HG03066 (cell line): ENCODE results near the gene CEP112.

ENCODE experiments used
- ATAC-seq: cut with Tn5 transposase; IDR thresholded peaks from one replicate; pipeline ENCODE4 v1.9.1; 2021; ENCODE audit warnings: low read depth; ENCODE audit not compliant: unreplicated experiment

Gene CEP112

DNA sequence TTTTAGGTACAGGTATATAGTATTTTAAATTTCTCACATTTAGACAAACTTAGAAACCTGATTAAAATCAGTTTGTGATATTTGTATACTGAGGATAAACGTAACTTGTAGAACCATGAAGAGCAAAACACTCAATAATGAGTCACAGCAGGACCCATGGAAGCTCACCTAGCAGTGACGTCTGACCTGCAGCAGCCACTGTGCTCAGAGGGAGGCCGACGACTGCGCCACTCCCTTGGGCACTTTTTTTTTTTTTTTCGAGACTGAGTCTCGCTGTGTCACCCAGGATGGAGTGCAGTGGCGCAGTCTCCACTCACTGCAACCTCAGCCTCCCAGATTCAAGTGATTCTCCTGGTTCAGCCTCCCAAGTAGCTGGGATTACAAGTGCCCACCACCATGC is 524.3 kb downstream of the CEP112 start:
- no peak for ATAC-seq

DNA sequence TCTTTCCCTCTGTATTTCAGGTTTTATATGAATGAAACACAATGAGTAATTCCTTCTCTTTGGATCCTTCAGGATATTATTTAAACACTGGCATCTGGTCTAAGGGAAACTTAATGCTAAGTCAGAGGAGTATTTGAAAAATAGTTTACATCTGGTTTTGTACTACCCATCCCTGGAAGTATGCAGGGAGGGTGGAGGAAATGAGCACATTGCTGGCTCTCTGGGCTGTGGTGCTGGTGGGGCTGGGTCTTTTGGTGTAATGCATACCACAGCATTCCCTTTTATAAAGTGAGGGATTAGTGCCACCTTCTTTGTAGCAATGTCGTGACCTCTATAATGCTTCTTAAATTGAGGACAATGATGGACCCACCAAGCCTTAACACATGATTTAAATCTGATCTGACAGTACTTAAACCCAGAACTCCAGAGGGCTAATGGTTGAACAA is 525.0 kb downstream of the CEP112 start:
- no peak for ATAC-seq

DNA sequence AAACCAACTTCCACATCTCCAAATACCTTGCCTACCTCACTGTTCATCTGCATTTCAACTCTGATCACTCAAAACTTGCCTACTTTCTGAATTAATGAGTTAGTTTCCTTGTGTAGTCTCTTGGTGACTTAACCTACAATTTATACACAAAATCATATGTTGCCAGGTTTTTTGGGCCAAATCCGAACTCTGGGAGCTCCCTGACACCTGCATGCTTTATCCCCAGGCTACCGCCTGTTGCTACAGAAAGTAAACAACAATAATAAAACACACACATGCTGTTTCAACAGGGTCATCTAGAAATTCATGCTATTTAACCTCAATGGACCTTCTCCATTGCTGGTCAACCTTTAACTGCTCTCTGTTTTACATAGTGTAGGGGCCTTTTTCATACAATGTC is 526.0 kb downstream of the CEP112 start:
- no peak for ATAC-seq

DNA sequence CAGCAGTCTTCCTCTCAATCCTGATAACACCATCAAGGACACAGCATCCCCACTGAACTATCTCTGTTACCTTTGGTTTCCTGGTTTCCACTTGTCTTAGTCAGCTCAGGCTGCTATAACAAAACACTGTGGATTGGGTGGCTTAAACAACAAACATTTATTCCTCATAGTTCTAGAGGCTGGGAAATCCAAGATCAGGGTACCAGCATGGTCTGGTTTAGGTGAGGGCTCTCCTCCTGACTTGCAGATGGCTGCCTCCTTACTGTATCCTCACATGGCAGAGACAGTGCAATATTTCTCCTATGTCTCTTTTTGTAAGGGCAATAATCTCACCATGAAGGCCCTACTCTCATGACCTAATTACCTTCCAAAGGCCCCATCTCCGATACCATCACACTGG is 527.2 kb downstream of the CEP112 start:
- ATAC-seq = no peak

DNA sequence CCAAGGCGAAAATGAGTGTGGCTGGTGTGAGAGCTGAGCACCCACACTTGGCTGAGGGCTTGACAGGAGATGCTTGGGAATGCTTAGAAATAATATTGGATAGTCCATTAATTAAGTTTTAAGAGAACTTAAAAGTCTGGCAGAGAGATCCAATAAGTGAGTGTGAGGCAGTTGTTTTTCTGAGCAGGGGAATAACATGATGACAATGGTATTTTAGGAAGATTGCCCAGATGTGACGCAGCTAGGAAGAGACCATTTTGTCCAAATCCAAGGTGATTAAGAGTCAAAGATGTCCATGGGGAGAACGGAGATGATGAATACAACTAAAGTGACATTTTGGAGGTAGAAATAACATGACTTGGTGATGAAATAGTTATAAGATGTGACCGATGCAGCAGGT is 527.7 kb downstream of the CEP112 start:
- ATAC-seq = no peak

DNA sequence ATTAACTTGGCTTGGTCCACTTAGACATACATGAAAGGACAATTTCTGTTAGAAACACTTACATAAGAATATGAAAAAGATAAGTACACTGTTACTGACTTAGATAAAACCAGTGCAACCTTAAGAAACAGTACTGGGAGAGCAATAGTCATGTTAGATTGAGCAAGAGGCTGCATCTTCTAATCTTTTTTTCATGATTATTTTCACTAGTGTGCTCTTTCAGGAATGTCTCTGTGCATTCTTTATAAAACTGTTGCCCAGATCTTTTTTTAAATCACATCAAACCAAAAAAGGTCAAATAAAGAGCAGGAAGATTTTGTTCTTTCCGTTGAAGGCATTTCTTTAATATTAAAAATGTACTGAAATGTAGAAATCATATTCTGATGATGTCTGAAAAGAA is 529.7 kb downstream of the CEP112 start:
- ATAC-seq = no peak

DNA sequence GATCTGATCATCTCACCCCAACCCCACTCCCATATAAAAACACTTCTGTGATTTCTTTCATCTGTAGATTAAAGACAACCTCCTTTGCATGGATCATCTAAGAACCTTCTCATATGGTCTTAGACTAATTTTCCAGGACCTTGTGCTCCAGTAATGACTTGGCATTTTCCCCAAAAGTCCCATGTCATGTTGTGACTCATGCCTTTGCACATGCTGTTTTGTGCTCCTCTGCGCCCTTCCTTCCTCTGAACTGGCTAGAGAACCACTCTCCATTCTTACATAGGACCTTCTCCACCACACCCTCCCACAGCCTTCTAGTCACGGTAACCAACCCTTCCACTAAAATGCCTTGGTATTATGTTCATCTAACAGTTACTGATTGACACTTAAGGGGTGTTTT is 531.0 kb downstream of the CEP112 start:
- no peak for ATAC-seq

DNA sequence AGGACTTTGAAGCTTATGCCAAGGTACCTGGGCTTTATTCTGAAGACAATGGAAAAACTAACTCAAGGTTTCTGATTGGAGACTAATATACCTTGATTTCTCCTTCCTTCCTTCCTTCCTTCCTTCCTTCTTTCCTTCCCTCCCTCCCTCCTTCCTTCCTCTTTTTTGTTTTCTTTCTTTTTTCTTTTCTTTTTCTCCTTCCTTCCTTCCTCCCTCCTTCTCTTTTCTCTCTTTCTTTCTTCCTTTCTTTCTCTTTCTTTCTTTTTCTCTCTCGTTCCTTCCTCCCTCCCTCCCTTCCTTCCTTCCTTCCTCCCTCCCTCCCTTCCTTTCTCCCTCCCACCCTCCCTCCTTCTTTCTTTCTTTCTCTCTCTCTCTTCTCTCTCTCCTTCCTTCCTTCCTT is 531.9 kb downstream of the CEP112 start:
- no peak for ATAC-seq

DNA sequence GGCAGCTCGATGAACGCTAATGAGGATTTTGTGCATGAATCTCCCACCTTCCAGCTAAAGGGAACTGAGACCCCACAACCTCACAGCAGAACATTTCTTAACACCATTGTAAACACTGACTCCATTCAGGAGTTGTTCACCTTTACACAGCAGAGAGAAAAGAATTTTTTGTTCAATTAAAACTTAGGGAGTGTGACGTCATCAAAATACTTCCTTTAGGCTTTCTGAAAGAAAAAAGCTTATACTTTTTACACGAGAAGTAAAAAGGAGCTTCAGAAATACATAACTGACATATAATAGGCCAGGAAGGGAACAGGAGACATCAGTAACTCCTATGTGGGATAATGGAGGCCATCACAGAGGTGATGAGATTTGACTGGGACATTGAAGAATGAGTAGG is 532.4 kb downstream of the CEP112 start:
- ATAC-seq = no peak

DNA sequence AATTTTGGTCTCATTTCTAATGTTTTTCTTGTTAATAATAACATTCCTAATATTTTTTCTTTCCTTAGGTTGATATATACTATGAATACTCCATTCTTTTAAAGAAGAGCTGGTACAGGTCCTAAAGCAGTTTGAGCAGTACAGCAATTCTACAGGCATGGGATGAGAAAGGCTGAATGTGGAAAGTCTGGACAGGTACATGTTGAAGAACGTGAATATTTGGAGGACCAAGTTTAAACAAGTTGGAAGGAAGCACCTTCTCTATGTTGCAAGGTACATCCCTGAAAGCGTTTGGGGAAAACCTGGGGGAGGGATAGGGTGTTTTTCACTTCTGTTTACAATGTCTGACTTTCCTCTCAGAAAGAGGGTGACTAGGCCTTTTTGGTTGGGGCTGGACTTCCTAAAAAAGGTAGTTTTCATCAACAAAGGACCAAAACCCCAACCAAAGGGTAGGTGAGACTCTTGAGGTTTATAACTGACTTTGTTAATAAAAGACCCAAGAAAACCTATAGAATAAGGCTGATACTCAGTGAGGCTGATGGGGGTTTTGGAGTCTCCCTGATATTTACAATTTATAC is 534.6 kb downstream of the CEP112 start:
- ATAC-seq = no peak

DNA sequence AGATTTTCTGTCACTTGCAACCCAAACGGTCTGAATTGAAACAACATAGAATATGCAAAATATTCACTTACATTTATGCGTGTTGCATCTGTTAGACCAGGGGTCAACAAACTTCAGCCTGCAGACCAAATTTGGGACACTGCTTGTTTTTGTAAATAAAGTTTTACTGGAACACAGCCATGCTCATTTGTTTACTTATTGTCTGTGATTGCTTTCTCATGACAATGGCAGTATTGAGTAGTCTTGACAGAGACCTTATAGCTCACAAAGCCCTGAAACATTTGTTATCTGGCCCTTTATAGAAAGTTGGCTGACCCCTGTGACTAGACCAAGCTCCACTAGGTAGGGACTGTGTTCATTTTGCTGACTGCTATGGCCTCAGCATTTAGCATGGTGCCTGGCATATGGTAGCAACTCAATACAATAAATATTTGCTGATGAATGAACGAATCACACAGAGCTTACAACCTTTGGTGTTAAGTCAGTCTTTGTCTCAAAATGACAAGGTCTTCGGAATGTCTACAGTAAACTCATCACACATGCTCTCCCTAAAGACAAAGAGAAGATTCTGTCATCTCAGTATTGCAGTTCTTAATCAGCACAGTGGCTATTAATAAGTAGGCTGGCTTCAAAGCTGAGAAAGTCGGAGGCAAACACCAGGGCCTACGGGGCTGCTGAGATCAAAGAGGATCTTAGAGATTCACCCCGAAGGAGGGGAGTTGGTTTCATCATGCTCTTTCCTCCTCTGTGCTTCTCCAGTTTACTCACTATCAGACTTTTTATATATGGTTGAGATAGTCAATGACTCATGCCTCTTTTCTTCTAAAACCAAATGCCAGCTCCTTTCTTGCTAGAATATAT is 535.3 kb downstream of the CEP112 start:
- ATAC-seq = no peak

DNA sequence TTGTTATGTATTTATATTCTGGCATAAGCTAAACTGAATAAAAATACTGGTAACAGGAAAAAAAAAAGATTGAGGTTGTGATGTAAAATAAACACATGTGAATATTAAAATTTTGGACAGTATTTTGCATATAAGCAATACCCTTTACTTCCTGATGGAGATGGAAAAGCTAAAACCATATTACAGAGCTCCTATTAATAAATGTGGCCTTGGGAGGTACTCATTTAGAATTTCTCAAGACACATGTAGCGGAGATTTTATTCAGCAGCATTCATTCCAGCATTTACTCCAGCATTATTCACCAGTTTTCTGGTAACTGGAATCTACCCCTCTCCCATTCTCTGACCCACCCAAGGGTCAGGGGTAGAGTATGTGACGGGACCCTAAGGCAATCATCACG is 536.2 kb downstream of the CEP112 start:
- ATAC-seq = no peak

DNA sequence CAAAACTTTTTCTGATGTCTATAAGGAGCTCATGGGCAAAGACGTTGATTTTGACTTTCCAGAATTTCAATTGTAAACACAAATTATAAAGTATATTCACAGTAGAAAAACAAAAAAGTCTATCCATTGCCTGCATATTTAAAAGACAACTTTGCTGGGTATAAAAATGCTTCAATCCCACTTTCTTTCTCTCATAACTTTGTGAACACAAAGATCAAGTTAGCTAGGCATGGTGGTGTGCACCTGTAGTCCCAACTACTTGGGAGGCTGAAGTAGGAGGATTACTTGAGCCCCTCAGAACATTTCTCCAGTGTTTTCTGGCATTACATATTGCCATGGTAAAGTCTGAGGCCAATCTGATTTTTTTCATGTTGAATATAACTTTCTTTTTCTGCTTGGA is 547.4 kb downstream of the CEP112 start:
- no peak for ATAC-seq

DNA sequence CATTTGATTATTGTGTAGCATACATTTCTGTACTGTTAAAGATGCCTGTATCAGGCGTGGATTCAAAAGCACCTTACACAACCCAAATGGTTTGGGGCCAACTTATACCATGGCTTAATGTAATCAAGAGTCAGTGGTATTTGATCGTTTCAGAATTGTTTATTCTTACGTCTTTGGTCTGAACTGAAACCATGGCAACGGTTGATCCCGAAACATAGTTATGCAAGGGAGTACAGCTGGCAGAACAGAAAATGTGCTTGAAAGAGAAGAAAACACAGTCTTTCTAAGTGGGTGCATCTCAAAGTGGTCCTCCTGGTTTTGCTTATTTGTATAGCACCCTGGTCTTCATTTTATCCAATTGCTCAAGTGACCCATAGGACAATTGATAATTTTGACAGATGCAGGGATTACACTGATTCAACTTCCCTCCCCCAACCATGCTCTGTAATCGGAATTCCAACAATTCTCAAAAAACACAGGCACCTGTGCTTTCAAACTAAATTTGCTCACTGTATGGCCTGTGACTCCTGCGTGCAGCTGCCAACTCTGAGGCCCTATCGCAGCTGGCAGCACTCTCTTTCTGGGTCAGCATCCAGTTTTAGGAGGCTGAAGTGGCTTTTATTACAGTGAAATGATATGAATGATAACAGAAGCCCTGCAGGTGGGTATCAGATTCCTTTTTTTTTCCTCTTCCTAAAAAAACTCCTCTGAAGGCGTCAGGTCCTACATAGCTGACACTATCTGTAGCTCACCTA is 553.5 kb downstream of the CEP112 start:
- no peak for ATAC-seq

DNA sequence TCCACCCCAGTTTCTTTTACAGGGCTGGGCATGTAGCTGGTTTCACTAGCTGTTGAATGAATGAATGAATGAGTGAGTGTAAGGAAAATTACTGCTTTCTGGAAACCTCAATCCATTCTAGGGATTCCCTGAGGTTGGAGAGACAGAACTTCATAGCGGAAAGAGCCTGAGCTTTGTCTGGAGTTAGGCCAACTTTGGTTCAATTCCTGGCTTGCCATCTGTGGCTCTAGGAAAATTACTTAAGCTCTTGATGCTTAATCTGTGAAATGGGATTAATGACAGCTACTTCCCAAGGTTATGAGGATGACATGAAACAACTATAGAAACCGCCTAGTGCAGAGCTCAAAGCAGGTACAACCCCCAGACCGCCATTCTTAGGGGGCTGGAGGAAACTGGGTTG is 554.1 kb downstream of the CEP112 start:
- no peak for ATAC-seq

DNA sequence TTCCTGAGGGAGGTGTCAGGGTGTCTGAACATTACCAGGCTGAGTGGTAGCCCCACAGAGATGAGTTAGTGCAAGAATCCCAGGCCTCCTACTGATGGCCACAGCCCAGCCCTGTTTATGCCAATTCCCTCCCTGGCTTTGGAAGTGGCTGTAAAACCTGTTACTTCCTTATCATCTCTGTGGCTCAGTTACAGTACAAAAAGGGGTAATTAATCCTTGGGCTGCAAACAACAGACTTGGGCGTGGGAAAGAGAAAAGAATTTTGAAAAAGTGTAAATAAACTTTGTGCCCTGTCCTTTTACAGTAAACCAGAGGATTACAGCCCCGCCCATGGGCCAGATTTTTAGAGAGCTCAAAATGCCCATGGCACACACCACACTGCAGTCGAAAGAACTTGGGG is 557.4 kb downstream of the CEP112 start:
- no peak for ATAC-seq

DNA sequence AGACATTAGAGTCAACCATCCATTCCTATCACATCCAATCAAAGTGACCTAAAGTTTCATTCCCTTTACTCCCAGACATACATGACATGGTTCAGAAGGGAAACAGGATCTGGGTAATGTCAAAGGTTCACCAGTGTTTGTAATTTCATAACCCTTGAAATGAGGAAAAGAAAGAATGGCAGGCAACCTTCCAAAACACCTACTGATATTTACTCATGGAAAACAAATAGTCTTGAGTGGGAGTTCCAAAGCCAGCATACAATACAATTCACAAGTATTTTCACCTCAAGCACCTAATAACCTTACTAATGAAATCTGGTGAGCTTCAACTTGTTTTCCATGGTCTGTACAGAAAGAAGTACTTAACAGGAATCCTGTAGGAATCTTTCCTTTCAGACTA is 557.9 kb downstream of the CEP112 start:
- no peak for ATAC-seq

DNA sequence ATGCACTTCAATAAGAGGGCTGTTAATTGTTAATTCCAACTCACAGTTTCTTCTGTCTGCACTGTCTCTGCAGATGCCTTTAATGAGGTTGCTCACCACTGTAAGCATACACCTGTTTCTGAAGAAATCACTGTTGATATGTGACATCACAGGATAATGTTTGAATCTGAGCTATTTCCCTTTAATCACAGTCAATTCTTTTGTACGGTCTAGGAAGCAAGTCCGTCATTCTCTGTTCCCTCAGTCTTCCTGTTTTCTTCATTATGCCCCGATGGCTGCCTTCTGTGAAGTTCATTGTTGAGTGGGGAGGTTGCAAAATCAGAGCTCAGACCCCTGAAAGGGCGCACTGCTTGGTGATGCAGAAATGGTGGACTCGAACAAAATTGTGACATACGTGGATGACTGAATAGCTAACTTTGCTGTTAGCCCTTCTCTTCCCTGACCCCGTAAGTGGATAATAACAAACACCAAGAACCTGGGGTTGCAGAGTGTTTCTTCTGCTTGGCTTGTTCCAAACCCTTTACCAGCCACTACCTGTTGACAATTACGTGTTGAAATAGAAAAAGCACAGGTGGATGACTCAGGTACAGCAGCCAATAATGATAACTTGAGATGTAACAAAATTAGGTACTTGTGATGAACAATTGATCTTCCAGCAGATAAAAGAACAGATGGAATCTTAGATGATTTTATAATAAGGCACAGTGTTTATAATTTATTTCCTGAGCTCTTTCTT is 558.6 kb downstream of the CEP112 start:
- no peak for ATAC-seq

DNA sequence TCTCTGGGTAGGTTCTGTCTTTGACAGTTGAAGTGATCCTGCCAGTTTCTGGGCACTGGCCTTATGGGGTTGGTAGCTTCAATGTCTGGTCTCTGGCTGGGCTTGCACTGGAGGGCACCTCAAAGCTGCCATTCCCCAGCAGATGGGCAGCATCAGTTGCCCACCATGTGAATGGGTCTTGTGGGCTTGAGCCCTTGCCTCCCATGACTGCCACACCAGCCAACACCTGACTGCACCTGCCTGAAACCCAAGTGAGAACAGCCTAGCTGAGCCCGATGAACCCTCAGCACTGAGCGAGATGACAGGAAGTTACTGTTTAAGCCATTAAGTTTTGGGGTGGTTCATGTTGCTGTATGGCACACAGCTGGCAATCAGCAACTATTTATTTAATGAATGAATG is 561.4 kb downstream of the CEP112 start:
- ATAC-seq = no peak

DNA sequence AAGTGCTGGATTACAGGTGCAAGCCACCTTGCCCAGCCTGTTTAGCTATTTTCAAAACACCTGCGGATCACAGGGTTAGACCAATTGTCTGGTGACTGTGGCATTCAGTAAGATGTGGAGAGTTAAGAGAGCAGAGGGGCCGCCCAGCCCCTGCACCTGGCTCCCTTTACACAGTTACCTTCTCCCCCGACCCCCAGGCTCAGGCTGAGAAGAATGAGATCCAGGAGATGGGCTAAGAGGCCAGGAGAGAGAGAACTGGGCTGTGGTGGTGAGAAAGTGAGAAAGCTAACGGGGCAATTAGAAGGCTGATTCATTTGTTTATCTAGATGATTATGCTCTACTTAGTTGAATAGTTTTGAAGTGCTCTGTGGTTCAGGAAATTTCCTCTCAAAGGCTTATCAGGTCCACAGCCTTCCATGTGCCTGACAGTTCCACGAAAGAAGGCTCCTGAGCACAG is 562.7 kb downstream of the CEP112 start:
- ATAC-seq = no peak

DNA sequence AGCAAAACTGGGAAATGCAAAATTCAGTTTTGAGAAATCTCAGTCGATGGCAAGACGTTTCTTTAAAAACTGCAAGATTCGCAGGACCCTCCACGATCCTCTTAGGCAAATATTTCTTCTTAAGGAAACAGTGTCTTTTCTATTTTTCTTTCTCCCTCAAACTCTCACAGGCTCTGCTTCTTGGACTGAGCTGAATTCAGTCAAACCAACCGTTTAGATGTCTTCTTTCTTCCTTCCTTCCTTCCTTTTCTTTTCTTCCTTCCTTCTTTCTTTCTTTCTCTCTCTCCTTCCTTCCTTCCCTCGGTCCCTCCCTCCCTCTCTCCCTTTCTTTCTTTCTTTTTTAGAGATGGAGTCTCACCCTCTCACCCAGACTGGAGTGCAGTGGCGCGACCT is 563.3 kb downstream of the CEP112 start:
- ATAC-seq = no peak
